Panc1 (cell line): ENCODE measurements around the gene RILP.

Source experiments
- POLR2AphosphoS5 ChIP-seq: IDR thresholded peaks from 2 replicates; pipeline ENCODE4 v1.6.1; 2012; ENCODE audit warnings: mild to moderate bottlenecking, low read depth, low read length, moderate library complexity
- SIN3A ChIP-seq: IDR thresholded peaks from 2 replicates; pipeline ENCODE4 v1.6.1; 2012; ENCODE audit warnings: low read depth, mild to moderate bottlenecking, low read length, moderate library complexity, borderline replicate concordance; ENCODE audit not compliant: insufficient read depth
- TF ChIP-seq, protein P1 (sequence below): fragments of 450-650 bp; IDR thresholded peaks from 2 replicates; pipeline ENCODE4 v1.5.1; 2017; ENCODE audit warnings: mild to moderate bottlenecking
- TF ChIP-seq, protein P2 (sequence below), 2 experiments: IDR thresholded peaks; 2 replicates each; pipeline ENCODE4 v1.6.1; 2011 to 2012; ENCODE audit warnings: low read depth in 2 of 2, control low read depth in 1 of 2, low read length in 1 of 2, mild to moderate bottlenecking in 1 of 2, moderate library complexity in 1 of 2; ENCODE audit not compliant: insufficient read depth in 1 of 2

DNA sequence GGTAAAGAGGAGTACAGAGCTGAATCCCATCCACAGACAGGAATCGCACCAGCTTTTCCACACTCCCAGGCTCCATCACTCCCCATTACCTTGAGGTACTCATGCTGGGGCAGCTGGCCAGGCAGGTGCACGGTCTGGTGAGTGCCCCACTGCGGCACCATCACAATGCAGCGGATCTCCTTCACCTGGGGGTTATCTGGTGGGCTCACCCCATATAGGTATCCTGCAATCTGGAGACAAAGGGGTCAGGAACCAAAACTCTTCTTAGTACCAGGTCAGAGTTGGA, 1.8 kb upstream of the RILP start:
- TF ChIP-seq, protein P1, sequence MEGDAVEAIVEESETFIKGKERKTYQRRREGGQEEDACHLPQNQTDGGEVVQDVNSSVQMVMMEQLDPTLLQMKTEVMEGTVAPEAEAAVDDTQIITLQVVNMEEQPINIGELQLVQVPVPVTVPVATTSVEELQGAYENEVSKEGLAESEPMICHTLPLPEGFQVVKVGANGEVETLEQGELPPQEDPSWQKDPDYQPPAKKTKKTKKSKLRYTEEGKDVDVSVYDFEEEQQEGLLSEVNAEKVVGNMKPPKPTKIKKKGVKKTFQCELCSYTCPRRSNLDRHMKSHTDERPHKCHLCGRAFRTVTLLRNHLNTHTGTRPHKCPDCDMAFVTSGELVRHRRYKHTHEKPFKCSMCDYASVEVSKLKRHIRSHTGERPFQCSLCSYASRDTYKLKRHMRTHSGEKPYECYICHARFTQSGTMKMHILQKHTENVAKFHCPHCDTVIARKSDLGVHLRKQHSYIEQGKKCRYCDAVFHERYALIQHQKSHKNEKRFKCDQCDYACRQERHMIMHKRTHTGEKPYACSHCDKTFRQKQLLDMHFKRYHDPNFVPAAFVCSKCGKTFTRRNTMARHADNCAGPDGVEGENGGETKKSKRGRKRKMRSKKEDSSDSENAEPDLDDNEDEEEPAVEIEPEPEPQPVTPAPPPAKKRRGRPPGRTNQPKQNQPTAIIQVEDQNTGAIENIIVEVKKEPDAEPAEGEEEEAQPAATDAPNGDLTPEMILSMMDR: no peak
- TF ChIP-seq, protein P2, sequence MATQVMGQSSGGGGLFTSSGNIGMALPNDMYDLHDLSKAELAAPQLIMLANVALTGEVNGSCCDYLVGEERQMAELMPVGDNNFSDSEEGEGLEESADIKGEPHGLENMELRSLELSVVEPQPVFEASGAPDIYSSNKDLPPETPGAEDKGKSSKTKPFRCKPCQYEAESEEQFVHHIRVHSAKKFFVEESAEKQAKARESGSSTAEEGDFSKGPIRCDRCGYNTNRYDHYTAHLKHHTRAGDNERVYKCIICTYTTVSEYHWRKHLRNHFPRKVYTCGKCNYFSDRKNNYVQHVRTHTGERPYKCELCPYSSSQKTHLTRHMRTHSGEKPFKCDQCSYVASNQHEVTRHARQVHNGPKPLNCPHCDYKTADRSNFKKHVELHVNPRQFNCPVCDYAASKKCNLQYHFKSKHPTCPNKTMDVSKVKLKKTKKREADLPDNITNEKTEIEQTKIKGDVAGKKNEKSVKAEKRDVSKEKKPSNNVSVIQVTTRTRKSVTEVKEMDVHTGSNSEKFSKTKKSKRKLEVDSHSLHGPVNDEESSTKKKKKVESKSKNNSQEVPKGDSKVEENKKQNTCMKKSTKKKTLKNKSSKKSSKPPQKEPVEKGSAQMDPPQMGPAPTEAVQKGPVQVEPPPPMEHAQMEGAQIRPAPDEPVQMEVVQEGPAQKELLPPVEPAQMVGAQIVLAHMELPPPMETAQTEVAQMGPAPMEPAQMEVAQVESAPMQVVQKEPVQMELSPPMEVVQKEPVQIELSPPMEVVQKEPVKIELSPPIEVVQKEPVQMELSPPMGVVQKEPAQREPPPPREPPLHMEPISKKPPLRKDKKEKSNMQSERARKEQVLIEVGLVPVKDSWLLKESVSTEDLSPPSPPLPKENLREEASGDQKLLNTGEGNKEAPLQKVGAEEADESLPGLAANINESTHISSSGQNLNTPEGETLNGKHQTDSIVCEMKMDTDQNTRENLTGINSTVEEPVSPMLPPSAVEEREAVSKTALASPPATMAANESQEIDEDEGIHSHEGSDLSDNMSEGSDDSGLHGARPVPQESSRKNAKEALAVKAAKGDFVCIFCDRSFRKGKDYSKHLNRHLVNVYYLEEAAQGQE (IDR thresholded peaks at IDR 0.05; ENCODE audit: insufficient read depth in 1 of 2, low read depth in 2 of 2, low read length in 1 of 2): no peak
- no peak for TF ChIP-seq POLR2AphosphoS5
- TF ChIP-seq SIN3A: no peak
